ENCODE measurements around the gene NPAT.
"Not testable (repeated sequence)": the region's sequence is repeated elsewhere in the genome, so short reads cannot be mapped to it uniquely, and the experiment has no call there.

The NPAT gene

DNA sequence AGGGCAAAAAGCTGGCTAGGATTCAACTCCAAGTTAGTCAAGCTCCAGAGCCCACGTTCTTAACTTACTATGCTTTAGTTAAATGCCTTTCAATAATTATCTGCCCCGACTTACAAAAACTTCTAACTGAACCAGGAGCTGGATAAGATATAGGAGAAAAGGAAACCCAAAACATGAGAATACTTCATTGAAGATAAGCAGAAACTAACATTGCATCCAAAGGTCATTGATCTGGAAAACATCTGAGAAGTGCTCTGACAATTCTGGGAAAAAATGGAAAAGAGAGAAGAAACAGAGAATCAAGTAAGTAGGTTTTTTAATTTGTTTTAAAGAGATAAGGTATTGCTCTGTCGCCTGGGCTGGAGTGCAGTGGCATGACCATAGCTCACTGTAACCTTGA is 73.9 kb downstream of the NPAT start:
- DNase-seq, result peak; percentile 0

- DNase-seq, result no peak
Observed at GRCh38 chr11:108147150-108147549, 75.3 kb downstream of the NPAT start.

- no peak for DNase-seq
Observed at GRCh38 chr11:108144615-108145014, 77.8 kb downstream of the NPAT start.

DNA sequence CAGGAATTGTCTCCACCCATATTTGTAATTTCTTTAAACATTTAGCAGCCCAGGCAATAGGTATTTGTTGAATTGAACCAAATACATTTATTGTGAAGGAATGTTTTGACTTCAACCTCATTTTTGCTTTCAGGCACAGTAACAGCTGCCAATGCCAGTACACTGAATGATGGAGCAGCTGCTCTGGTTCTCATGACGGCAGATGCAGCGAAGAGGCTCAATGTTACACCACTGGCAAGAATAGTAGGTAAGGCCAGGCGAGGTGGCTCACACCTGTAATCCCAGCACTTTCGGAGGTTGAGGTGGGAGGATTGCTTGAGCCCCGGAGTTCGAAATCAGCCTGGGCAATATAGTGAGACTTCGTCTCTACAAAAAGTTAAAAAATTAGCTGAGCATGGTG is 80.1 kb downstream of the NPAT start:
- no peak for DNase-seq

- DNase-seq, result no peak
Observed at GRCh38 chr11:108137212-108137611, 85.2 kb downstream of the NPAT start.

GRCh38 chr11:108135845-108136544 is 86.4 kb downstream of the NPAT start:
- peak; percentile 20 for DNase-seq

DNA sequence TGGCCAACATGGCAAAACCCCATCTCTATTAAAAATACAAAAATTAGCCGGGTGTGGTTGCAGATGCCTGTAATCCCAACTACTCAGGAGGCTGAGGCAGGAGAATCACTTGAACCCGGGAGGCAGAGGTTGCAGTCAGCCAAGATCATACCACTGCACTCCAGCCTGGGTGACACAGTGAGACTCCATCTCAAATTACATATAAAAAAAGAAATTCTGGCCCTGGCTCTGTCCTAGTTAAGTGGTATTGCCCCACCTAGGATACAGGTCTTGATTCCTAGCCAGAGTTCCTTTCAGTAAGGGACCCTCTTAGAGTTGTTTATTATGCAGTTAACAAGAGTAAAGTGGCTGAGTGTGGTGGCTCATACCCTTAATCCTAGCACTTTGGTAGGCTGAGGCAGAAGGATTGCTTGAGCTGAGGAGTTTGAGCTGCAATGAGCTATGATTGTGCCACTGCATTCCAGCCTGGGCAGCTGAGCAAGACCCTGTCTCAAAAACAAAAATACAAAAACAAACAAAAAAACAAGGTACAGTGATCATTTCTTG is 89.4 kb downstream of the NPAT start:
- DNase-seq, result not testable (repeated sequence)

DNA sequence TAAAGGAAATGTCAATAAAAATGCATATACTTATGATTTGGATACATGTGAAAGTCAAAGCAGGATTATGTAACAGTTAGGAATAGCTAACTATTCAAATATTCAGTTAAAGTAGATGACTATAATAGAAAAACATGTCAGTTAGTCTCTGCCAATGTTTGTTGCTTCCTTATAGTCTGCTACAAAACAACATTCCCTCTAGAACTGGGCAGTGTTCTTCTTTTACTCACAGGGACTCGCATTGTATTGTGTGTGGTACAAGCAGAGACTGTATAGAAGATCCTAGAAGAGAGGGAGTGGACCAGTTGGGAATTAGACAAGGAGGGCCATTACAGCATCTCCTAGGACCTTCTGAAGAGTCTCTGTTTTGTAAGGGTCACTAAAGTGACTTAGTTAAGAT is 90.4 kb downstream of the NPAT start:
- no peak for DNase-seq

DNA sequence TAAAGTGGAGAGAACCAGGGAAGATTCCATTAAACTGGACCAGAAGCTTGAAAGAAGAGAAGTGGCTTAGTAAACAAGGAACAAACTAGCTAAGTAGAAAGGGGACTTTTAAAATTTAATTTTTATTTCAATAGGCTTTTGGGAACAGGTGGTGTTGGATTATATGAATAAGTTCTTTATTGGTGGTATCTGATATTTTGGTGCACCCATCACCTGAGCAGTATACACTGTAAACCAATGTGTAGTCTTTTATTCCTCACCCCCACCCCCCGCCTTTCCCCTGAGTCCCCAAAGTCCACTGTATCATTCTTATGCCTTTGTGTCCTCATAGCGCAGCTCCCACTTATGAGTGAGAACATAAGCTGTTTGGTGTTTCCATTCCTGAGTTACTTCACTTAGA is 93.7 kb downstream of the NPAT start:
- DNase-seq, result no peak

GRCh38 chr11:108125096-108125495 is 97.3 kb downstream of the NPAT start:
- DNase-seq, result no peak

DNA sequence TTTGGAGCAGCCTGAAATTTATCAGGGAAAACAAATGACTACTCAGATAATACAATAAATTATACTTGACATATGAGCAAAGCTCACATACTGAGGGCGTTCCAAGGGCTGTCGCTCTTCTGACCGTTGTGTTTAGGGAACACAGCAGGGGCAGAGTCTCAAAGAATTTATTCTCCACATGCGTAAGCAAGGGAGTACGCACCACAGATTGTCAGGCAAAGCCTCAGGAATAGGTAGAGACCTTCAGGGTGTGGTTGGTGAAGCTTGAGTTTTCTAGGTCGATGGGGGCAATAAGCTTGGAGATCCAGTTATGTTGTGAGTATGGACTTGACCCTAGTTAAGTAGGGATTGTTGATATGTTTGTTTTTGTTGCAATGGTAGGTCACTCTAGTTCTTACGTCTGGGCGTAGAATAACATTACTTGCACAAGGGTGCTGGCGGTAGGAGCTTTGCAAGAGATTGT is 100.2 kb downstream of the NPAT start:
- DNase-seq, result peak; percentile 39

GRCh38 chr11:108121274-108122155 is 100.9 kb downstream of the NPAT start, which contains the start of gene ACAT1:
ACAT1 (plus strand) TSS chr11:108121567; CDS start chr11:108121607, 40 bp downstream.
- peak; percentile 85 for DNase-seq

DNA sequence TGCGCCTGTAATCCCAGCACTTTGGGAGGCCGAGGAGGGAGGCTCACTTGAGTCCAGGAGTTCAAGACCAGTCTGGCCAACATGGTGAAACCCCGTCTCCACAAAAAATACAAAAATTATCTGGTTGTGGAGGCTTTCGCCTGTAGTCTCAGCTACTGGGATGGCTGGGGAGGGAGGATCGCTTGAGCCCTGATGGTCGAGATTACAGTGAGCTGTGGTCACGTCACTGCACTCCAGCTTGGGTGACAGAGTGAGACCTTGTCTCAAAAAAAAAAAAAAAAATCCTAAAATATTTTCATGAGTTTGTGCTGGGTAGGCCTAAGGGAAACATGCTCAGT is 101.5 kb downstream of the NPAT start:
- DNase-seq, result not testable (repeated sequence)

GRCh38 chr11:108117746-108118371 is 104.6 kb downstream of the NPAT start:
- peak; percentile 23 for DNase-seq

GRCh38 chr11:108115500-108116140 is 106.8 kb downstream of the NPAT start:
- peak; percentile 4 for DNase-seq

DNA sequence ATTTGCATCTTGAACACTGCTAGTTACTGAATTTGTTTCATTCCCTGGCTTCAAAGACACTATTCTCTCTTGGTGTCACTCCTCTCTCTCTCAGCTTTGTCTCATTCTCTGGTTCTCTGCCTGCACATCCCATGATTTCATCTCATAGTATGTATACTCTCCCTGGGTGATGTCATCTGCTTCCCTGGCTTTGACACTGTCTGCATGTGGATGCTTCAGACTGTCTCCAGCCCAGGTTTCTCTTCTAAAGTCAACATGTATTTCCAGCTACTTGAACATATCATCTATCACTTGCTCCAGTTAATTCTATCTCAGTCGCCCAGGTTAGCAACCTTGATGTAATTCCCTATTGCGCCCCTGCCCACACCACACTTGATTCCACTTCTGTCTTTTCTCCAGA is 110.4 kb downstream of the NPAT start:
- DNase-seq, result no peak

DNA sequence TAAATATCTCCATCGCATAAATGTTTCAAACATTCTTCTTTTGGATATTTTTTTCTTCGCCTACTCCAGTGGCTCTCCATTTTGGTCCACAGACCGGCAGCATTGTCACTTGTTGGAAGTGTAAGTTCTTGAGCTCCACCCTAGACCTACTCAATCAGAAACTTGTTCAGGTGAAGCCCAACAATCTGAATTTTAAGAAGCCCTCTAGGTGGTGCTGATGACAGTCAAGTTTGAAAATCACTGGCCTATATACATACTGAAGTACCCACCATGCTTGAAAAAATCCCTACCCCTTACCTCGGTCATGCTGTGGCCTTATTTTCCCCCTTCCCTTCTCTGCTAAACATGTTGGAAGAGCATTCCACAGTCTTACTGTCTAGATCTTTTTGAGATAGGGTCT is 111.3 kb downstream of the NPAT start:
- no peak for DNase-seq
